K562 (cell line): Measurements from ENCODE around the gene NRN1L.

ENCODE experiments used
- BCLAF1 ChIP-seq, 2 experiments: fragments of 450-650 bp in 1 of 2; IDR thresholded peaks; 2 replicates each; pipeline ENCODE4 v1.6.1; 2011 to 2017; ENCODE audit warnings: low read depth in 2 of 2, antibody characterized with exemption in 1 of 2, borderline replicate concordance in 1 of 2, low read length in 1 of 2, mild to moderate bottlenecking in 1 of 2, mixed read lengths in 1 of 2; ENCODE audit not compliant: control insufficient read depth in 1 of 2
- CEBPZ ChIP-seq: fragments of 150-350 bp; IDR thresholded peaks from 2 replicates; pipeline ENCODE4 v1.6.1; 2014; ENCODE audit warnings: low read depth, mild to moderate bottlenecking, low read length, borderline replicate concordance
- CHCHD3 ChIP-seq: fragments of 250-450 bp; sonication (Bioruptor Pico); IDR thresholded peaks from 2 replicates; pipeline ENCODE4 v2.1.2; 2022; ENCODE audit warnings: mild to moderate bottlenecking
- CTCF ChIP-seq, 3 experiments: IDR thresholded peaks in 2 of 3; conservative IDR thresholded peaks in 1 of 3; 2 replicates each; pipeline ENCODE4 v1.5.1; 2011 to 2012; ENCODE audit warnings: low read length in 3 of 3, mild to moderate bottlenecking in 3 of 3, control low read depth in 2 of 3, improper control_type of control experiment in 1 of 3, inconsistent platforms in 1 of 3, low read depth in 1 of 3, mixed read lengths in 1 of 3, moderate library complexity in 1 of 3; ENCODE audit not compliant: insufficient read depth in 2 of 3
- DPF2 ChIP-seq: fragments of 450-650 bp; IDR thresholded peaks from 2 replicates; pipeline ENCODE4 v1.6.1; 2016
- FOS ChIP-seq: IDR thresholded peaks from 3 replicates; pipeline ENCODE4 v1.6.1; 2011; ENCODE audit not compliant: insufficient read length; ENCODE audit errors: extremely low read depth
- FOXJ3 ChIP-seq: sonication (generic); formaldehyde crosslinking; IDR thresholded peaks from 2 replicates; pipeline ENCODE4 v1.4.0; 2020; ENCODE audit warnings: mild to moderate bottlenecking, missing genetic modification reagents
- GABPA ChIP-seq: fragments of 200-800 bp; sonication (Bioruptor generic); conservative IDR thresholded peaks from 2 replicates; pipeline ENCODE4 v1.6.1; 2016; ENCODE audit warnings: low read depth, missing genetic modification characterization, missing compliant biosample characterization
- HNRNPLL ChIP-seq: fragments of 200-400 bp; formaldehyde crosslinking; IDR thresholded peaks from 2 replicates; pipeline ENCODE4 v1.6.1; 2017; ENCODE audit warnings: low read length, low read depth, mild to moderate bottlenecking; ENCODE audit not compliant: poor library complexity, severe bottlenecking
- NR2F6 ChIP-seq: fragments of 450-650 bp; formaldehyde crosslinking; IDR thresholded peaks from 2 replicates; pipeline ENCODE4 v1.4.0; 2020; ENCODE audit warnings: mild to moderate bottlenecking
- RFX5 ChIP-seq: IDR thresholded peaks from 2 replicates; pipeline ENCODE4 v1.6.1; 2011; ENCODE audit warnings: low read depth, mild to moderate bottlenecking, improper control_type of control experiment, low read length
- TARDBP ChIP-seq: fragments of 450-650 bp; IDR thresholded peaks from 2 replicates; pipeline ENCODE4 v1.6.1; 2016
- ZNF3 ChIP-seq: fragments of 250-450 bp; sonication (Bioruptor Pico); IDR thresholded peaks from 2 replicates; pipeline ENCODE4 v1.5.0; 2021; ENCODE audit warnings: mild to moderate bottlenecking, moderate library complexity

GRCh38 chr16:67909056-67909742, 24.5 kb downstream of the NRN1L start:
- TF ChIP-seq FOS (no peak), CTCF (IDR thresholded peaks at IDR 0.05 in 2 of 3, conservative IDR thresholded peaks at IDR 0.05 in 1 of 3; ENCODE audit: insufficient read depth in 2 of 3, low read depth in 1 of 3, low read length in 3 of 3) (no peak), CEBPZ (no peak), TARDBP (no peak), GABPA (no peak), DPF2 (no peak), CHCHD3 (CRISPR knock-in tag) (no peak), FOXJ3 (no peak), NR2F6 (CRISPR knock-in tag) (no peak), ZNF3 (no peak), RFX5 (no peak), HNRNPLL (no peak), BCLAF1 (IDR thresholded peaks at IDR 0.05; ENCODE audit: borderline replicate concordance in 1 of 2, control insufficient read depth in 1 of 2, low read depth in 2 of 2, low read length in 1 of 2) (no peak)
